DMS 273 treated with DMSO at 0.1 percent for 48 hours (cell line): ENCODE measurements around the gene IFI27L1.

ENCODE experiments used
- DNase-seq: peaks from one replicate; lab custom pipeline; 2025; lab: John Stamatoyannopoulos, UW

The IFI27L1 gene

DNA sequence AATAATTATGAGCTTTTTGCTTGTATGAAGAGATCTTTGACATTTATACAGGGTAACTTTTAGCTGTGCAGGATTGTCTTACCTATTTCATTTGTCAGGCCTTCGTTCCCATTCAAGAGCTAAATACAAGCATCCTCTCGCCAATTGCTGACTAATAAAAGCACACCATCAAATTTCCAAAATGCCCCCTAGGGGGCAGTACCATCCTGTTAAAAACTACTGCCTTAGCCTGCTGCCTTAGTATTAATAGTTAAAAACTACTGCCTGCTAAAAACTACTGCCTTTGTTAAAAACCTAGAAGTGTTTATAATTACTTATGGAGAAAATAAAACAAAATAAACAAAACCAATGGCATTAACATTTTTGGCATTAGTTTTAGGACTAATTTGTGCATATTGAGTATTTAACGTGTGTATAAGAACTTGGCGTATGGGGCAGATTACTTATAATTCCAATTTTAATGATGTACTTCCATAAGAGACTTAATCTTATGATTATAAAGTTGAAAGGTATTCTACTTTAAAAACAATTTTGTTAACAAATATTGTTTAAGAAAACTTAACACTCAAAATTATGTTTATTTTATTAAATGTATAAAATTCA is 51.3 kb downstream of the IFI27L1 start:
- peak; percentile 56 for DNase-seq

DNA sequence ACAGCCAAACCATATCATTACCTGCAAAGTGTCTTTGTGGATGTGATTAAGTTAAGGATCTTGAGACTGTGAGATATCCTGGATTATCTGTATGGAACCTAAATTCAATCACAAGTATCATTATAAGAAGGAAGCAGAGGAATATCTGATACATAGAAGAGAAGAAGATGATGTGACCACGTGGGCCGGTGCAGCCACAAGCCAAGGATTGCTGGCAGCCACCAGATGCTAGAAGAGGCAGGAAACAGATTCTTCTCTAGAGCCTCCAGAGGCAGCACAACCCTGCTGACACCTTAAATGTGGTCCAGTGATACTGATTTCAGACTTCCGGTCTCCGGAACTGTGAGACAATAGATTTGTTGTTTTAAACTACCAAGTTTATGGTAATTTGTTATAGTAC is 54.4 kb downstream of the IFI27L1 start:
- no peak for DNase-seq

DNA sequence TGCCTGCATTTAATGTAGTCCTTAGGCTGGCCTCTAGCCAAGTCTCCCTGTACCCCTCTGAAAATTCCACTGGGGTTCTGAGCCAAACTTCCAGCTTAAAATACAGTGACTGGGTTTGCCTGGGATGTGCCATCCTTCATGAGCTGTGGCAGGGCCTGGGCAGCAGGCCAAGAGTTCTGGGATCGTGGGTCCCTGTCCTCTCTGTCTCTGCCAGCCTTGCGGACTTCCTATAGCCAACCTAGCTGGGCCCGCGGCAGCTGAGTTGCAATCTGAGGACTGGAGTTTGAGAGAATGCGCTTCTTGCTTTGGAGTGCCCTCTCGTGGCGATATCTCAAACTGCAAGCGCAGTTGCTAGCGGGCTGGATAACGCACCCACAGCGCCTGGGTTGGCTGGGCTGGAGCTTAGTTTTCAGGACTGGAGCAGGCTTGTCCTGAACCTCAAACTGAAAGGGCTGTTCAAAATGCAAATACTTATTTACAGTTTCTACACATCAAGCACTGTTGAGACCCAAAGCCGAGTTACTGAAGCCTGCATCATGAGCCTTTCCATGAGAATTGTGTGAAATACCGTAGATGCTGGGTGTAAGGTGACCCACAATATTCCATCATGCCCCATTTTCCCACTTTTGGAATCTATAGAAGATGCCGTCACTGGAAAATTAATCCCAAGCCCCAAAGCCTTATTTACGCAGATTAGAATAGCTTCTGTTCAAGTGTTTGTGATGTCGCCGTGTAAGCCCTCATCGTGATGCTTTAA is 55.6 kb downstream of the IFI27L1 start:
- peak; percentile 39 for DNase-seq

DNA sequence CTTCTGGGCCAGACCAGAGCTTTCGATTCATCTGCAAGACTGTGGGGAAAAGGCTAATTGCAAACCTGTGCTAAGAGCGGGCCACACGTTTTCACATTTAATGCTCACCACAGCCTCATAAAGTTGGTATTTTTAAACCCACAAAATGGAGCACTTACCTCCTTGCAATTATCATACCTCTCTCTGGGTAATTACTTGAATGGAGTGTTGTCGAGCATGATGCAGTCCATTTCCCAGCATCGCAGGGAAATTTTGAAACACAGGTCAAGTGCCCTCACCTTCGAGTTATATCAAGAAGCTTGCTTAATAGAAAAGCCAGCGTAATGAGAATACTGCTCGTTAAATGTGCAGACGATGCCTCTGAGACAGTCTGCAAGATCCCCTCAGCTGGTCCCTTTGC is 57.1 kb downstream of the IFI27L1 start:
- DNase-seq: no peak

DNA sequence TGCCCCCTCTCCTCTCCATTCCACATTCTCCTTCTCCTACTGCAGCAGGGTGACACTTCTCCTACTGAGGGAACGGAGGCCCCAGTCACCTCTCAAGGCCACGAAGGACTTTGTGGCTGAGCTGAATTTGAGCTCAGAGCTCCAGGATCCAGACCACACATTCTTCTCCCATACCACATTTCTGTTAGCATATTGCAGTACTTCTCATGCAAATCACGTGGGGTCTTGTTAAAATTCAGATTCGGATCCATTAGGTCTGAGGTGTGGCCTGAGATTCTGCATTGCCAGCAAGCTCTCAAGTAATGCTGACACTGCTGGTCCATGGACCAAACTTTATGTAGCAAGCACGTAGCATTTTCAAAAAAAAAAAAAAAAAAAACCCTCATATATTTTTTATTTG is 57.9 kb downstream of the IFI27L1 start:
- no peak for DNase-seq

DNA sequence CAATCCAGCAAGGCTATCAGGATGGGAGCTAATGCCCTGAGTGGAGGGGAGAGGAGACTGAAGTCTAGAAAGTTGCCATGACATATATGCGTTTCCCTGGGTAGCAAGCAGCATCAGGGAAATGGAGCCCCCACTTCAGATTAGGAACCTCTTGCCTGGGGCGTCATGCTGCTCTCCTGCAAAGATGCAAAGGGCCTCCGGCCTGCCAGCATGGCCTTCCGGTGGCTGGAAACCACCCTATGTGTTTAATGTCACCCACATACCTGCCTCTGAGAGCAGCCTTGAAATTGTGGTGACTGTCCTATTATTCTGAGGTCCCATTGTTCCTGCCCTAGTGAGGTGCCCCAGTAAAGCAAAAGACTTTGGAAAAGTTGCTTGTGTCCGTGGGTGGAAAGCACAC is 58.3 kb downstream of the IFI27L1 start:
- DNase-seq: no peak

DNA sequence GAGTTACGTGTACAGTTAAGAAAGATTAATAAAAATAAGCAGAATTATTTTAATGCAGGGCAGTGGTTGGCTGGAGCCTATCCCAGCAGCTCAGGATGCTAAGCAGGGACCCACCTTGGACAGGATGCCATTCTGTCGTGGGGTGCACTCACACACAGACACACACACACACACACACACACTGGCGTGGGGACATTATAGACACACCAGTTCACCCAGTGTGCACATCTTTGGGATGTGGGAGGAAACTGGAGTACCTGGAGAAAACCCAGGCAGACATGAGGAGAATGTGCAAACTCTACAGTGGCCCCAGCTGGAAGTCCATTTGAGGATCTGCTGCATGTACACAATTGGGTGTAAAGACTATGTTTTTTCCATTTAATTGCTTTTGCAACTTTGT is 61.1 kb downstream of the IFI27L1 start:
- no peak for DNase-seq

DNA sequence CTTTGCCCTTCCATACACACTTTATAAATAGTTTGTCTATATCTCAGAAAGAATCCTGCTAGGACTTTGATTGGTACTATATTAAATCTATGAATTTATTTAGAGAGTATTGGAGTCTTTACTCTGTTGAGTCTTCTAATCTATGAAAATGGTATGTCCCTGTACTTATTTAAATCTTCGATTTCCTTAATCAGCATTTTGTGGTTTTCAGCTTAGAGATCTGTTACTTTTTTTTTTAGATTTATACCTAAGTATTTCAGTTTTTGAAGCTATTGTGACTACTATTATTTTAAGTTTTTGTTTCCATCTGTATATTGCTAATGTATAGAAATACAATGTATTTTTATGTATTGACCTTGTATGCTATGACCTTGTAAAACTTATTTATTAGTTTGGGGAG is 61.7 kb downstream of the IFI27L1 start:
- no peak for DNase-seq

DNA sequence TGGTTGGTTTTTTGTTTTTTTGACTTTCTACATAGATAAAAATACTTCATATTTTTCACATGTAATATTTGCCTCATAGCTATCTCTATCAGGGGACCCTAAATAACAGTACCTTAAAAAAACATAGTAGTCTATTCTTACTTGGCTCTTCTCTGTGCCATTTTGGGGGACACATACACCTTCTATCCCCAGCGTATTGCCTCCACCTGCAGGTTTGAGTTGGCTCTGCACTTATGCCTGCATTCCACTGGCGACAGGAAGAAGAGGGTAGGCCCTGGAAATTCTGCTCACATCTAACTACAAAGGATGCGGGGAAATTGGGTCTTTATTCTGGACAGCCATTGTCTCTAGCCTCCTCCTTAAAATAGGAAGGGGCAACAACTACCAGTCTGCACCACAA is 62.1 kb downstream of the IFI27L1 start:
- no peak for DNase-seq

DNA sequence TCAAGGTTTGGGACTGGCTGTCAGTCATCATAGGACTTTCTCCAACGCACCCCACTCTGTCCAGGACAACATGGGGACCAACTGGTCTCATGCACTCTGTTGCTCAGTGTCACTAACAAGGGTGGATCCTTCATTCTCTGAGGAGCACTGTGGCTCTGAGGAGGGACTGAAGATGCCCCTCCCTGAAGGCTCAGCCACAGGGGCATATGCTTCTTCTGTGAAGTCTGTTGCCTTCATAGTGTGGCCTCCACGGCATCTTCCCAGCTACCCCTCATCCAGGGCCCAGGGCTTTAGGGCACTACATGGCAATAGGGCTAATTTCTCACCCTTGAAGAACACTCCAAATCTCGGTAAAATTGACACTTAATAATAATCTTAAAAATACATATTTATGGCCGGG is 62.6 kb downstream of the IFI27L1 start:
- DNase-seq: no peak

DNA sequence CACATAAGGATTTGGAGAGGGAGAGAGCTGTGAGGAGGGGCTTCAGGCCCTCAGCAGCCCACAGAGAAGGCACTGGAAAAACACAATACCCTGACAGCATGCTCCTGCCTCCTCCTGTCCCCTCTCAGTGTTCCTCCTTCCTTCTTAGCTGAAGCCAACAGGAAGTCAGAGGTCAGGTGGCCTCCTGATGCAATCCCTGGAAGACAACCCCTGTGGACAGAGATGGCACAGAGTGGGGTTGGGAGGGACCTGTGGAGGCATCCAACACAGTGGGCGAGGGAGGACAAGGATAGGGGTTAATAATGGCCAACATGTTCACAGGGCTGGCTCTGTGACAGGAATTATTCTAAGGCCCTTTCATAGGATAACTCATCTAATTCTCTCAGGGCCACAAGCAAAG is 63.7 kb downstream of the IFI27L1 start:
- no peak for DNase-seq

DNA sequence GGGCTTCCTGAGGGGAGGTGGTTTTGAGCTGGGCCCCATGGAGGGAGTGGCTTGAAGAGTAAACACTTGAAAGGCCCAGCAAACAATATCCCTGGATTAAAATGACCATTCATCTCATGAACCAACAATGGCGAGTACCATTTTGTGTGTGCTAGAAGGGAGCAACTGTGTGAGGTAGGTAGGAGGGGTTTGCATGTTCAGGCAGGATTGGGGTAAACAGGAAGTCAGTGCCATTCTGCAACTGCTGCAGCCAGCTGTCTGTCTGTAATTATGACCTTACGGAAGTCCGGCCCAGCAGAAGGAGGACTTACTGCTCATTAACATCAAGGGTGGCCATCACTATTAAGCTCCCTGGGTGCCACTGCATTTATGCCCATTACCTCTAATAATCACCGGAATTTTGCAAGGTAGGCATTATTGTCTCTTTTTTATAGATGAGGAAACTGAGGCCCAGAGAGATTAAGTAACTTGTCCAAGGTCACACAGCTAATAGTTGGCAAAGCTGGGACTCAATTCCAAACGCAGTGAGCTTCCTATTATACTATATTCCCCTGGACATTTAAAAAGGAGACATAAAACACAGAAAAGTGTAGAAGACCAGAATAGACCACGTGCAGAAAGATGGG is 64.9 kb downstream of the IFI27L1 start:
- peak; percentile 67 for DNase-seq
